Measurements from ENCODE around the gene TTLL7. TPM values are rescaled to one million over a fixed set of nuclear protein-coding genes. Genes with fewer than 3 reads are reported as not detected.

The TTLL7 gene
- total and polyA plus RNA-seq, 9 donors, result 2.0 to 21.8 (median 2.8) TPM

- intact Hi-C loops (cut with DNase I), result no loop called here
- Histone ChIP-seq H3K36me3 (no peaks in the 10 kb centered on the region), H3K4me1 (ENCODE audit: insufficient read depth) (no peaks in the 10 kb centered on the region), H3K4me3 (no peak overlapping the region), H3K27me3 (no peaks in the 10 kb centered on the region), H3K9me3 (no peaks in the 10 kb centered on the region), H3K27ac (no peak overlapping the region)
- no peak for DNase-seq
- 81 to 85% (median 81%) methylated on average over 2 of the region's 2 CpGs for WGBS, 3 donors
- TF ChIP-seq POLR2A (IDR thresholded peaks at IDR 0.05) (no peak), EP300 (IDR thresholded peaks at IDR 0.05) (no peak)
- TF ChIP-seq, protein P1, sequence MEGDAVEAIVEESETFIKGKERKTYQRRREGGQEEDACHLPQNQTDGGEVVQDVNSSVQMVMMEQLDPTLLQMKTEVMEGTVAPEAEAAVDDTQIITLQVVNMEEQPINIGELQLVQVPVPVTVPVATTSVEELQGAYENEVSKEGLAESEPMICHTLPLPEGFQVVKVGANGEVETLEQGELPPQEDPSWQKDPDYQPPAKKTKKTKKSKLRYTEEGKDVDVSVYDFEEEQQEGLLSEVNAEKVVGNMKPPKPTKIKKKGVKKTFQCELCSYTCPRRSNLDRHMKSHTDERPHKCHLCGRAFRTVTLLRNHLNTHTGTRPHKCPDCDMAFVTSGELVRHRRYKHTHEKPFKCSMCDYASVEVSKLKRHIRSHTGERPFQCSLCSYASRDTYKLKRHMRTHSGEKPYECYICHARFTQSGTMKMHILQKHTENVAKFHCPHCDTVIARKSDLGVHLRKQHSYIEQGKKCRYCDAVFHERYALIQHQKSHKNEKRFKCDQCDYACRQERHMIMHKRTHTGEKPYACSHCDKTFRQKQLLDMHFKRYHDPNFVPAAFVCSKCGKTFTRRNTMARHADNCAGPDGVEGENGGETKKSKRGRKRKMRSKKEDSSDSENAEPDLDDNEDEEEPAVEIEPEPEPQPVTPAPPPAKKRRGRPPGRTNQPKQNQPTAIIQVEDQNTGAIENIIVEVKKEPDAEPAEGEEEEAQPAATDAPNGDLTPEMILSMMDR (IDR thresholded peaks at IDR 0.05), result no peak
Observed at GRCh38 chr1:83872515-83872914, 126.4 kb downstream of the TTLL7 start.

- Histone ChIP-seq H3K4me1 (ENCODE audit: insufficient read depth) (no peaks in the 10 kb centered on the region), H3K4me3 (no peak overlapping the region), H3K27ac (no peak overlapping the region), H3K36me3 (no peaks in the 10 kb centered on the region), H3K9me3 (no peaks in the 10 kb centered on the region), H3K27me3 (no peaks in the 10 kb centered on the region)
- WGBS, 3 donors, result 86 to 94% (median 88%) methylated on average over 2 of the region's 2 CpGs
- no peak for TF ChIP-seq POLR2A (IDR thresholded peaks at IDR 0.05)
- TF ChIP-seq, protein P1 (IDR thresholded peaks at IDR 0.05), result no peak
- TF ChIP-seq EP300 (IDR thresholded peaks at IDR 0.05), result no peak
- no peak for DNase-seq
- intact Hi-C loops (cut with DNase I), result no loop called here
Observed at GRCh38 chr1:83864991-83865390, 133.9 kb downstream of the TTLL7 start.

DNA sequence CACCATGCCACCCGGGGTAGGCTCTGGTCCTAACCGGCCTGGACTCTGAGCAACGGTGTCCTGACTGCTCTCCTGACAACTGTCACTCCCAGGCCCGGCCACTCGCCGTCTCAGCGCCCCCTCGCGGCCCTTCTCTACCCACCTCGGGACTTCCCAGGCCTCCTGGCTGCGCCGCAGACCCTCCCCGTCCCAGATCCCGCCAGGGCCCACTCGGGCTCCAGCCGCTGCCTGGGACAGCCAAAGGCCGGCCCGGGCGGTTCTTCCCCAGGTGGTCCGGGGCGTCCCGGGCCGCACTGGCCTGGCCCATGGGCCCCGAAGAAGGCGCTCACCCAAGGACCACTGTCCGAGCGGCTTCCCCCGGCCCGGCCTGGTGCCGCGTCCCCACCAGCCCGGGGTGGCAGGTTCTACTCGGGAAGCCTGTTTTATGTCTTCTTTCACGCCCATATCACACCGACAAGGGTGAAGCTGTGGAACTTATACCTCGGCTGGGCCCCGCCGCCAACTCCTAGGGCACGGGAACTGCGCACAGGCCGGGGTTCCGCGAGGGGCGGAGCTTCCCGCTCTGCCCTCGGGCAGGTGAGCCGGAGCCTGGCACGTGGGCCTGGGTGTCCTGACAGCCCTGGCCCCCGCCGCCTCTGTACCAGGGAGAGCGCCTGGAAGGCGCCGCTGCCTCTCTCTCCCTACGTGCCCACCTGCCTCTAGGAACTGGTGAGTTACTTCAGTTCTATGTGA is 138.3 kb downstream of the TTLL7 start:
- H3K4me1 ChIP-seq (ENCODE audit: insufficient read depth), result peaks cover 2% of the 10 kb centered on the region
- no peaks in the 10 kb centered on the region for H3K9me3 ChIP-seq
- TF ChIP-seq EP300 (IDR thresholded peaks at IDR 0.05), result no peak
- TF ChIP-seq, protein P1 (IDR thresholded peaks at IDR 0.05), result peak in 1 of 3 donors; percentile 32
- WGBS, 3 donors, result 31 to 44% (median 37%) methylated on average over 33 to 54 of the region's 54 CpGs
- H3K4me3 ChIP-seq, result peak overlapping the region; percentile 32
- peak overlapping the region in 1 of 2 donors; percentile 16 for H3K27ac ChIP-seq
- H3K36me3 ChIP-seq, result no peaks in the 10 kb centered on the region
- no peaks in the 10 kb centered on the region for H3K27me3 ChIP-seq
- peak; percentile 28 to 66 (median 44) for DNase-seq
- intact Hi-C loops (cut with DNase I), result no loop called here

- Histone ChIP-seq H3K27me3 (no peaks in the 10 kb centered on the region), H3K4me1 (ENCODE audit: insufficient read depth) (peaks cover 2% of the 10 kb centered on the region), H3K27ac (no peak overlapping the region), H3K36me3 (no peaks in the 10 kb centered on the region), H3K4me3 (no peak overlapping the region), H3K9me3 (no peaks in the 10 kb centered on the region)
- intact Hi-C loops (cut with DNase I), result no loop called here
- TF ChIP-seq, protein P1 (IDR thresholded peaks at IDR 0.05), result no peak
- TF ChIP-seq EP300 (IDR thresholded peaks at IDR 0.05) (no peak), POLR2A (IDR thresholded peaks at IDR 0.05) (no peak)
- DNase-seq, result no peak
- whole genome bisulfite sequencing, 3 donors, result 26 to 46% (median 34%) methylated on average over 2 of the region's 2 CpGs
Observed at GRCh38 chr1:83857716-83858115, 141.2 kb downstream of the TTLL7 start.

All from ovary (tissue), 9 donors.